SU-DHL-6 (cell line): ENCODE measurements around the gene NDUFS6.

Source experiments
- CTCF ChIP-seq: fragments of 200-600 bp; sonication (generic); IDR thresholded peaks from one replicate; pipeline ENCODE4 v1.5.1; 2017; ENCODE audit warnings: antibody characterized with exemption, mild to moderate bottlenecking, low read length, moderate library complexity; ENCODE audit not compliant: insufficient read depth, poor library complexity, severe bottlenecking
- EZH2phosphoT487 ChIP-seq: fragments of 200-600 bp; sonication (generic), shearing (Covaris generic); conservative IDR thresholded peaks from 2 replicates; pipeline ENCODE4 v1.6.1; 2018; ENCODE audit warnings: mild to moderate bottlenecking, antibody characterized with exemption, low read length, moderate library complexity, mixed read lengths

- no peak for TF ChIP-seq CTCF
- no peak for TF ChIP-seq EZH2phosphoT487
Measured at GRCh38 chr5:1762883-1763547, 38.2 kb upstream of the NDUFS6 start.
